C4-2B (cell line): ENCODE data around the gene EVI2A.

Experiments used
- H3K27ac ChIP-seq: fragments of 450-650 bp; 2 replicates; pipeline ENCODE4 v1.5.1; 2017
- ZFX ChIP-seq: fragments of 450-650 bp; IDR thresholded peaks from 2 replicates; pipeline ENCODE4 v1.6.1; 2017
- TF ChIP-seq, protein P1 (sequence below): fragments of 450-650 bp; conservative IDR thresholded peaks from 2 replicates; pipeline ENCODE4 v1.5.1; 2017; ENCODE audit warnings: mild to moderate bottlenecking

EVI2A gene

DNA sequence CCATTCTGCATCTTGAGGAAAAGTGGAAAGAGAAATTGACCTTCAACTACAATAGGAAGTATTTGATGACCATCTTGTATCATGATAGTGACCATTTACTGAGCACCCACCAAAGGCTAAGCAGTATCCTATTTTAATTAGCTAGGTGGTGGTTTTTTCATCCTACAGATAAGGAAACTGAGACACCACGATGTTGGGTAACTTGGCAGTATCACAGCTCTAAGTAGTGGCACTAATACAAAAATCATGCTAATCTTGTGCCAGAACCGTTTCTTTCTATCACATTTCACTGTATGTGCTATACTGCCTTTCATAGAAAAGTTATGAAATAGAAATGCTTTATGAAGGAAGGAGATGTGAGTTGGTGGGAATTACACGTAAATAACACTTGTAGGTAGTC is 9.9 kb downstream of the EVI2A start:
- no peak for TF ChIP-seq ZFX
- TF ChIP-seq, protein P1, sequence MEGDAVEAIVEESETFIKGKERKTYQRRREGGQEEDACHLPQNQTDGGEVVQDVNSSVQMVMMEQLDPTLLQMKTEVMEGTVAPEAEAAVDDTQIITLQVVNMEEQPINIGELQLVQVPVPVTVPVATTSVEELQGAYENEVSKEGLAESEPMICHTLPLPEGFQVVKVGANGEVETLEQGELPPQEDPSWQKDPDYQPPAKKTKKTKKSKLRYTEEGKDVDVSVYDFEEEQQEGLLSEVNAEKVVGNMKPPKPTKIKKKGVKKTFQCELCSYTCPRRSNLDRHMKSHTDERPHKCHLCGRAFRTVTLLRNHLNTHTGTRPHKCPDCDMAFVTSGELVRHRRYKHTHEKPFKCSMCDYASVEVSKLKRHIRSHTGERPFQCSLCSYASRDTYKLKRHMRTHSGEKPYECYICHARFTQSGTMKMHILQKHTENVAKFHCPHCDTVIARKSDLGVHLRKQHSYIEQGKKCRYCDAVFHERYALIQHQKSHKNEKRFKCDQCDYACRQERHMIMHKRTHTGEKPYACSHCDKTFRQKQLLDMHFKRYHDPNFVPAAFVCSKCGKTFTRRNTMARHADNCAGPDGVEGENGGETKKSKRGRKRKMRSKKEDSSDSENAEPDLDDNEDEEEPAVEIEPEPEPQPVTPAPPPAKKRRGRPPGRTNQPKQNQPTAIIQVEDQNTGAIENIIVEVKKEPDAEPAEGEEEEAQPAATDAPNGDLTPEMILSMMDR = no peak
- H3K27ac ChIP-seq = no peak overlapping the region

DNA sequence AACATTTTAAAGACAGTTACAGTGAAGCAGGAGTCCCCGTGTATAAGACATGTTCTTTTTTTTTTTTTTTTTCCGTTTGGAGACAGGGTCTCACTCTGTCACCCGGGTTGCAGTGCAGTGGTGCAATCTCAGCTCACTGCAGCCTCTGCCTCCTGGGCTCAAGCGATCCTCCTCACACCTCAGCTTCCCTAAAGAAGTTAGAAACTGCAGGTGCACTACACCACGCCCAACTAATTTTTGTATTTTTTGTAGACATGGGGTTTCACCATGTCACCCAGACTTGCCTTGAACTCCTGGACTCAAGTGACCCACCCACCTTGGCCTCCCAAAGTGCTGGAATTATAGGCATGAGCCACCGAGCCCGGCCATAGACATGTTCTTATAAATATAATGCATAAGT is 10.5 kb downstream of the EVI2A start:
- TF ChIP-seq ZFX = no peak
- TF ChIP-seq, protein P1 = no peak
- no peak overlapping the region for H3K27ac ChIP-seq

DNA sequence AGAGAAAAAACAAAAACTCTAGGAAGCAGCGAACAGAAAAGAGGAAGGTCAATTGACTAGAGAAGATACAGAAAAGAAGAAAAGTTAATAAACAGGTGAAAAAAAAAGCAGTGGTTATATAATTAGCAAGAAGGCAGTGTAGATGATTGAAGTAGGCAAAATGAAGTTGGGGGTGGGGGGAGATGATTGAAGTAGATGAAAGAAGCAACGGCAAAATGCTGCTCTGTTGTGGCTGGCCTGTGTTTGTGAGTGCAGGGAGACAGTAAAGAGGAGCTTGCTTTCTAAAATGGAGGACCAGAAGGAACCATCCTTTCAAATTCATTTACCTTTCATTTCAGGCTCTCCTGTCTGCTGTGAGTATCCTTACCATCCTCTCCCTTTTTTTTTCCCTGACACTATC is 11.2 kb downstream of the EVI2A start:
- no peak overlapping the region for H3K27ac ChIP-seq
- no peak for TF ChIP-seq ZFX
- TF ChIP-seq, protein P1 = no peak

DNA sequence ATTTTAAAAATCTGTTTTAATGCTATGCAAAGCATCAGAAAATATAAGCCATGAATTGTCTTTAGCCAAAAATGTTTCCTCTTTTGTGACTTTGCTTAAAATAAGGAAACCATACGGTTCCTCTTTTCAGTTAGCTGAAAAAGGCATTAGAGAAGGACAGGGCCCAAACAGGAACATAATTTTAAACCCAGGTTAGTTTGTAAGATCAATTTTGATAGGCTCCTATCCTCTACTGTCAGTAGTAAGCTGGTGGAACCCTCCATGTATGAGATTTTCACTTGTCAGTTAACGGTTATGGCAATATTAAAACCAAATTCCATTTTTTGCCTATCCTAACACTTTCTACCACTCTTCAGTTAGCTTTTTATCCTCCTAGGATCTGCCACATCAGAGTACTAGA is 11.9 kb downstream of the EVI2A start:
- no peak overlapping the region for H3K27ac ChIP-seq
- TF ChIP-seq, protein P1 = no peak
- no peak for TF ChIP-seq ZFX

DNA sequence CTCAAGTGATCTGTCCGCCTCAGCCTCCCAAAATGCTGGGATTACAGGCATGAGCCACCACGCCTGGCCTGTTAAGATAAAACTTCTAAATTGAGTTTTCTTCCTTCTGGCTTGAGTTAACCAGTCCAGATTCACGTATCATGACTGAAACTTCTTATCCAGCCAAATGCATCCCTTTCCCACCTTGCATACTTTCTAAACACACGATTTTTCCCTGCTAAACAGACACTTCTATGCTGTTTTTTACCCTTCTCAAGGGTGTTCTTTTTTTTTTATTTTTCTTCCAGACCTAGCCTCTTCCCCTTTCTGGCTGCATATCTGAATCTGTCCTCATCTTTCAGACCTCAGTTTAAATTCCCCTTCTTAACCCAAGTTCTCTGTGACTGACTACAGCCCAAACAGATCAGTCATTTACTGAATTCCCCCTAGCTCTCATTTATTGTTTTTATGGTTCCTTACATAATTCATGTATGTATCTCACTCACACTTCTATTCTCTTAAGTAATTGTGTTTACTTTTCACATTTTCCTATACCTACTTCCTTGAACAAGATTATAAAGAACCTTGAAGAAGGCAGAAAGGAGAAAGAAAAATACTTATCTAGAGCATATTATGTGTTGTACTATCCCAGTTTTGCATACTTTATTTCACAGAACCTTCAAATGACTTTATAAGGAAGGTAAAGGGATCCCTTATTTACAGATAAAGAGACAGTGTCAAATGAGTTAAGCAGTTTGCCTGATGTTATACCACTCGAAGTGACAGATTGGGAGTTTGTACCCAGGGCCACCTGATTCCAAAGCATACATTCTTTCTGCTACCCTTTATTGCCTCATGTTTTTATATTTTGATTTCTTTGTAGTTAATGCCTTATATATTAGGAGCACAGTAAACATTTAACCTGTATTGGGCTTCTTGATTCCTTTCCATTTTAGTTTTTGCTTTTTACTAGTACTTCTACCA is 12.8 kb downstream of the EVI2A start:
- no peak for TF ChIP-seq ZFX
- TF ChIP-seq, protein P1 = no peak
- no peak overlapping the region for H3K27ac ChIP-seq

DNA sequence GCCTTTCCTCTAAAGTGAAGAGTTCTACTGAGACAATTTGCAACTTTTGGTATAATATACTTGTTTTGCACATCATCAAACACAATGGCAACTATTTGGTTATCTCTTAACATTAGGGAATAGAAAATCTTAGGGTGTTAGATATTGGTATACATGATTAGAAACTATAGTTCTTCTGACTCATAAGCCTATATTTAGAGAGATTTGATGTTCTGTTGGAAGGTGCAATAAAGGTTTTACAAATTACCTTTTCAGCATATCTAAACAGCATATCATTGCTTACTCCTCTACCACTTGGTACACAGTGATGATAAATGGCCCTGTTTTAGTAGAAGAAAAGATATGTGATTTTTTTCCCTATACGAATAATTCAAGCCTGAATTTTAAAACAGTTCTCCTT is 13.8 kb downstream of the EVI2A start:
- no peak for TF ChIP-seq ZFX
- TF ChIP-seq, protein P1 = no peak
- no peak overlapping the region for H3K27ac ChIP-seq

DNA sequence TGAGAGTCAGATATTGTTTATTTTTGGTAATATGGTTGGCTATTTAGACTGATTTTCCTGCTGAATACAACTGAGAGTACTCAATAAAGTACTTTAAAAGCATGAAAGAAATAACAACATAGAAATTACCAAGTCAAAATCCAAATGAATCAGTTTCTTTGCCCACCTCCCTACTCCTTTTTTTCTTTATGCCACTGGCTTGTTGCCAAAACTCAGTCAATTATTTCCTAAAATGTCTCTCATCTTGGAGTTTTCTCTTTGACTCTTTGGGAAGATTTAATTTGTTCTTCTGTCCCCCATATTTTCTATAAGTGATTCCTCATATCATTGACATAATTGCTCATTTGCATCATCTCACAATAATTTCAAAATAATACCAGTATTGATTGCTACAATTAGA is 21.8 kb downstream of the EVI2A start:
- no peak for TF ChIP-seq ZFX
- TF ChIP-seq, protein P1 = no peak
- H3K27ac ChIP-seq = no peak overlapping the region
